ENCODE results near the gene TMC1. TPM values are rescaled to one million over a fixed set of nuclear protein-coding genes. Genes with fewer than 3 reads are reported as not detected.
"Not testable (repeated sequence)": the region's sequence is repeated elsewhere in the genome, so short reads cannot be mapped to it uniquely, and the experiment has no call there.

The TMC1 gene
- total and polyA plus RNA-seq, 5 experiments from 2014 or later, result not detected

DNA sequence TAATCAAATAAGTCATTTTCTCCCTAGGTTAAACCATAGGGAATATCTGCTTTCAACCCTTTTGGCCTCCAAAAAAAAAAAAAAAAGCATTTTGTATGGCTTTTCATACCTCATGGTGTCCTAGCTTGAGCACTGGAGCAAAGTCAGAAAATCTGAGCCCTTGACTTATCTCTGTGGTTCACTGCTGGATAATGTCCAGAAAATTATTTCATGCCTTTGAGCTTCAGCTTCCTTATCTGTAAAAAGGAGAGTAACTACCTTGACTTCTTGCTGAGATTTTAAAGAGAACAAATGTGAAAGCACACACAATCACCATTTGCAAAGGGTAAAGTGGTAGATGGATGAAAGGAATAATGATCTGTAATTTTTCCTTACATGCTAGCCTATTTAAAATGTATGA lies 265.5 kb downstream of the TMC1 start:
- H3K4me3 Mint-ChIP-seq, result no peak overlapping the region
- no peaks in the 10 kb centered on the region for H3K36me3 Mint-ChIP-seq
- no peaks in the 10 kb centered on the region for H3K4me1 Mint-ChIP-seq
- H3K27ac Mint-ChIP-seq, result no peak overlapping the region
- POLR2A ChIA-PET, result no interaction called here
- ATAC-seq, result no peak
- no peak for DNase-seq
- H3K27me3 Mint-ChIP-seq, result peaks cover 0 to 6% (median 0%) of the 10 kb centered on the region in 5 donors
- H3K9me3 Mint-ChIP-seq, result peaks cover 0 to 14% (median 0%) of the 10 kb centered on the region in 9 donors

DNA sequence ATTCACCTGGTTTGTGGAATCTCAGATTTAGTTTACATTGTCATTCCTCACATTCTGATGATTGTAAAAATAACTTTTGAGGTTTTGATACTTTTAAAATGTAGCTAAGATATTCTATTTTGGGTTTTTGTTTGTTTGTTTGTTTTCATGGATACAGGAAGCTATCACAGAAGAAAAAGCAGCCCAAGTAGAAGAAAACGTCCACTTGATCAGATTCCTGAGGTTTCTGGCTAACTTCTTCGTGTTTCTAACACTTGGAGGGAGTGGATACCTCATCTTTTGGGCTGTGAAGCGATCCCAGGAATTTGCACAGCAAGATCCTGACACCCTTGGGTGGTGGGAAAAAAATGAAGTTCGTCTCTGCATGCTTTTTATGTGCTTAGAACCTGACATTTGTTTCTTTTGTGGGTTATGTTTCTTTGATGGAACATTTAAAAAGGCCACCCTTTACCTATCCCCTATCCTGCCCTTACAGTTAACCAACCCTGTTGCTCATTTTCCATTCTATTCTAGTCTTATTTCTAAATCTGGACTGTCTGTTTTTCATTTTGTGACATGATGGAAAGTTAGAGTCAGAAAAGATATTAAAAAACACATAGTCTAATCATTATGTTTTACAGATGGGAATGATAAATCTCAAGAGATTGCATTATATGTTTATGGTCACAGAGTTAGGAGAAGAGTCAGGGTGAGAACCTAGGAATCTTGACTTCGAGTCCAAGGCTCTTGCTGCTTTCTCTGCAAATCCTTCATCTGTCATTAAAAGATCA lies 267.7 kb downstream of the TMC1 start:
- Mint-ChIP-seq H3K27ac (no peak overlapping the region), H3K4me1 (no peaks in the 10 kb centered on the region), H3K27me3 (peaks cover 0 to 8% (median under 1%) of the 10 kb centered on the region in 5 donors), H3K36me3 (no peaks in the 10 kb centered on the region), H3K9me3 (peaks cover 0 to 6% (median 0%) of the 10 kb centered on the region in 9 donors), H3K4me3 (no peak overlapping the region)
- POLR2A ChIA-PET, result no interaction called here
- ATAC-seq (no peak), DNase-seq (no peak)

DNA sequence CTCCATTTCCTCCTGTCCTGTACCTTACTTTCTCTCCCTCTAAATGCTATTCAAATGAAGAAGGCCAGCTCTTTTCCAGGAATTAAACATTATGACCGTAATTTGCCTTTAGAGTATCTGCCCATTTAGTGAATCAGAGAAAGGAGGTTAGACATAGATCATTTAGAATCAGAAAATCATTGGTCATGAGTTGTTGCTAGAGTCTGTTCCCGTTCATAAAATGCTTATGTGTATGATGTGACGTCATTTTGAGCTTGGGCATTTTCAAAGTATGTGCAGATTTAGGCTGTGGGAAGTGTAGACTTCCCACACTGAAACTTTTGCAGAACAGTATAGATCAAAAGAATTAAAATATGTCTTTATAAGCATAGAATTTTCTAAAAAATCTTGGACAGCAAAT lies 268.5 kb downstream of the TMC1 start:
- H3K4me1 Mint-ChIP-seq, result no peaks in the 10 kb centered on the region
- POLR2A ChIA-PET, result no interaction called here
- no peak for DNase-seq
- no peak overlapping the region for H3K4me3 Mint-ChIP-seq
- ATAC-seq, result no peak
- H3K27ac Mint-ChIP-seq, result no peak overlapping the region
- peaks cover 0 to 15% (median 2%) of the 10 kb centered on the region in 5 donors for H3K27me3 Mint-ChIP-seq
- peaks cover 0 to under 1% (median 0%) of the 10 kb centered on the region in 3 donors for H3K36me3 Mint-ChIP-seq
- peaks cover 0 to 6% (median 5%) of the 10 kb centered on the region in 9 donors for H3K9me3 Mint-ChIP-seq

DNA sequence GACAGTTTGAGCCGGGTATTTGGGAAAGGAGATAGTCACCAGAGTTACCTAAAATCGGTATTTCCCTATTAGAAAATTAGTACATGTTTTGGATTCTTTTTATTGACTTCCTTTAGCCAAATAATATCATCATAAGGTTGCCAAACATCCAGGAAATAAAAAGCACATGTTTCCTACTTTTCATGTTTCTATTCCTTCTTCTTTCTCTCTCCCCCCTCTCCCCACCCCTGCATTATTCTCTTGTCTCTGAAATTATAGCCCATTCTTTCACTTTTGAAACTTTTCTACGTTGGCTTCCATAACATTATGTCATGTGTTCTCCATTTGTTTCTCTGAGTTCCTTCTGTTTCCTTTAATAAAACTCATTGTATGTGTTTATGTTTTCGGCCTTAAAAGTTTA lies 269.6 kb downstream of the TMC1 start:
- no peak overlapping the region for H3K4me3 Mint-ChIP-seq
- POLR2A ChIA-PET, result no interaction called here
- peaks cover 0 to 19% (median 6%) of the 10 kb centered on the region in 5 donors for H3K27me3 Mint-ChIP-seq
- no peak for DNase-seq
- ATAC-seq, result no peak
- peaks cover 0 to 7% (median 0%) of the 10 kb centered on the region in 3 donors for H3K36me3 Mint-ChIP-seq
- no peak overlapping the region for H3K27ac Mint-ChIP-seq
- no peaks in the 10 kb centered on the region for H3K4me1 Mint-ChIP-seq
- peaks cover 3 to 16% (median 11%) of the 10 kb centered on the region in 9 donors for H3K9me3 Mint-ChIP-seq

DNA sequence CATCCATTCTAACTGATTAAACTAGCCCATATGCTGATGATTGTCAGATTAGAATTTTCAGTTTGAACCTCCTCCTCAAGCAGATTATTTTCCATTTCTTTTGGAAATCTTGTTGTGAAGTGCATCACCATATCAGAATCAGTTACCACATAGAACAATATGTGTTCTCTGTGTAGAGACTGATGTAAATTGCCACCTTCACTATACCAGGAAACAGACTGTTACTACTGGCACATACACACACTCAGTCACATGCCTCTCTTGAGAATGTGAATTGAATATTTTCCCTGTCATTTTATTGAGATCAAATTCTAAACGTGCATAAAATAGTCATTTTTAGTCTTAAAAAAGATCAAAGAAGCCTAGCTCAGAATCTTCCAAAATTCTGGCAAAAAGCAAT lies 270.0 kb downstream of the TMC1 start:
- Mint-ChIP-seq H3K36me3 (peaks cover 0 to 7% (median 0%) of the 10 kb centered on the region in 3 donors), H3K4me1 (no peaks in the 10 kb centered on the region), H3K4me3 (no peak overlapping the region), H3K27ac (no peak overlapping the region), H3K9me3 (peaks cover 3 to 20% (median 14%) of the 10 kb centered on the region in 9 donors), H3K27me3 (peaks cover 0 to 19% (median 6%) of the 10 kb centered on the region in 5 donors)
- DNase-seq (no peak), ATAC-seq (no peak)
- POLR2A ChIA-PET, result no interaction called here

DNA sequence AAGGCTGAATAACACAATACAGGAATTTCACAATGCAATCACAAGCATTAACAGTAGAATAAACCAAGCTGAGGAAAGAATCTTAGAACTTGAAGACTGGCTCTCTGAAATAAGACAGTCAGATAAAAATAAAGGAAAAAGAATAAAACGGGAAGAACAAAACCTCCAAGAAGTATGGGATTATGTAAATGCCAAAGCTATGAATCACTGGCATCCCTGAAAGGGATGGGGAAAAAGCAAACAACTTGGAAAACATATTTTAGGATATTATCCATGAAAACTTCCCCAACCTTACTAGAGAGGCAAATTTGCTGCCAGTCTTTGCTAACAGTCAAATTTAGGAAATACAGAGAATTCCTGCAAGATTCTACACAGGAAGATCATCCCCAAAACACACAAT lies 273.5 kb downstream of the TMC1 start:
- peaks cover 5 to 39% (median 18%) of the 10 kb centered on the region in 9 donors for H3K9me3 Mint-ChIP-seq
- peaks cover 0 to 7% (median 0%) of the 10 kb centered on the region in 3 donors for H3K36me3 Mint-ChIP-seq
- ATAC-seq, result no peak
- POLR2A ChIA-PET, result no interaction called here
- no peak overlapping the region for H3K27ac Mint-ChIP-seq
- H3K4me1 Mint-ChIP-seq, result no peaks in the 10 kb centered on the region
- DNase-seq, result no peak
- no peak overlapping the region for H3K4me3 Mint-ChIP-seq
- H3K27me3 Mint-ChIP-seq, result peaks cover 0 to 19% (median 6%) of the 10 kb centered on the region in 5 donors

DNA sequence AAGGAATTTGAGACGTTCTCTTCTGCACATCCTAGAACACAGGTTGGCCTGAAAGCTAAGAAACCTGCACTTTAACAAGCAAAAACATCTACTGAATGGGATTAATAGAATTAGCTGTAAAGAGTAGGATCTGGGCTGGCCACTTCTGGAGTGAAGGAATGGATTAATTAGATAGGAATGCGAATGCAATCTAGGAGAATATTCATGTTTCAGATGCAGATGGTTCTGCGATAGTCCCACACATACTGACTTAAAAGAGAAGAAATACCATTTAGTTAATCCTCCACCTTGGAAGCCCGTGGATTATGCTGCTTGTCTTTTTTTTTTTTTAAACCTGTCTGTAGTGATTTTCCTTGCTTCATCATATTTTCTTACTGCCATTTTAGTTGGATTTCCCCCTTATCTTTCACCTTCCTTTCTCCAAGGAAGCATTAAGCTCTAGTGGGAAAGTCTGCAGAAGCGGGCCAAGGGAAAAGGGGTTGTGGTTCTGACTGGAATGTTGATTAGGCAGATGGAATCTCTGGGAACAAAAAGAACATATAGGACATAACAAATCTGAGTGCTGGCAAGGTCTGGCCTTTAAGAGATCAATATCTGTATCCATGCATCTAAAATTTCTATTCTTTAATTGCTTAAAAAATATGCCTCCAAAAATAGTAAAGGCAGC lies 279.1 kb downstream of the TMC1 start:
- no peak for DNase-seq
- ATAC-seq, result no peak
- no peak overlapping the region for H3K27ac Mint-ChIP-seq
- POLR2A ChIA-PET, result no interaction called here
- no peaks in the 10 kb centered on the region for H3K4me1 Mint-ChIP-seq
- no peak overlapping the region for H3K4me3 Mint-ChIP-seq
- peaks cover 0 to under 1% (median 0%) of the 10 kb centered on the region in 3 donors for H3K36me3 Mint-ChIP-seq
- H3K9me3 Mint-ChIP-seq, result peaks cover 3 to 33% (median 13%) of the 10 kb centered on the region in 9 donors
- H3K27me3 Mint-ChIP-seq, result peaks cover 0 to 4% (median under 1%) of the 10 kb centered on the region in 5 donors

DNA sequence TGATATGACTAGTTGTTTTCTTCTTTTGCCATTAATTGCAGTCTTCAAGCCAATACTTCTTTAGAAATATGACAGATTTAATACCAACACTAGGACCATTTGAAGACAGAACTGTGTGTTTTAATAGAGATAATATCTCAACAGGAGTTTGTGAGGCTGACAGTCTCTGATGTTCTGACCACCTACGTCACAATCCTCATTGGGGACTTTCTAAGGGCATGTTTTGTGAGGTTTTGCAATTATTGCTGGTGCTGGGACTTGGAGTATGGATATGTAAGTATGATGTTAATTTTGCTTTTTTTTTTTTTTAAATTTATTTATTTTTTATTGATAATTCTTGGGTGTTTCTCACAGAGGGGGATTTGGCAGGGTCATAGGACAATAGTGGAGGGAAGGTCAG lies 283.8 kb downstream of the TMC1 start:
- POLR2A ChIA-PET, result no interaction called here
- DNase-seq (no peak), ATAC-seq (no peak)
- peaks cover 0 to 9% (median 0%) of the 10 kb centered on the region in 5 donors for H3K27me3 Mint-ChIP-seq
- no peaks in the 10 kb centered on the region for H3K4me1 Mint-ChIP-seq
- peaks cover 0 to 17% (median 3%) of the 10 kb centered on the region in 9 donors for H3K9me3 Mint-ChIP-seq
- H3K36me3 Mint-ChIP-seq, result no peaks in the 10 kb centered on the region
- H3K4me3 Mint-ChIP-seq, result no peak overlapping the region
- H3K27ac Mint-ChIP-seq, result no peak overlapping the region

DNA sequence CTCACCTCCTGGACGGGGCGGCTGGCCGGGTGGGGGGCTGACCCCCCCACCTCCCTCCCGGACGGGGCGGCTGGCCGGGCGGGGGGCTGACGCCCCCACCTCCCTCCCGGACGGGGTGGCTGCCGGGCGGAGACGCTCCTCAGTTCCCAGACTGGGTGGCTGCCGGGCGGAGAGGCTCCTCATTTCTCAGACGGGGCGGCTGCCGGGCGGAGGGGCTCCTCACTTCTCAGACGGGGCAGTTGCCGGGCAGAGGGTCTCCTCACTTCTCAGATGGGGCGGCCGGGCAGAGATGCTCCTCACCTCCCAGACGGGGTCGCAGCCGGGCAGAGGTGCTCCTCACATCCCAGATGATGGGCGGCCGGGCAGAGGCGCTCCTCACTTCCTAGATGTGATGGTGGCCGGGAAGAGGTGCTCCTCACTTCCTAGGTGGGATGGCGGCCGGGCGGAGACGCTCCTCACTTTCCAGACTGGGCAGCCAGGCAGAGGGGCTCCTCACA lies 285.0 kb downstream of the TMC1 start:
- H3K4me1 Mint-ChIP-seq, POLR2A ChIA-PET, H3K27me3 Mint-ChIP-seq, DNase-seq, H3K36me3 Mint-ChIP-seq, H3K4me3 Mint-ChIP-seq, ATAC-seq, H3K27ac Mint-ChIP-seq: not testable (repeated sequence)
- peaks cover 0 to 17% (median 3%) of the 10 kb centered on the region in 9 donors for H3K9me3 Mint-ChIP-seq

DNA sequence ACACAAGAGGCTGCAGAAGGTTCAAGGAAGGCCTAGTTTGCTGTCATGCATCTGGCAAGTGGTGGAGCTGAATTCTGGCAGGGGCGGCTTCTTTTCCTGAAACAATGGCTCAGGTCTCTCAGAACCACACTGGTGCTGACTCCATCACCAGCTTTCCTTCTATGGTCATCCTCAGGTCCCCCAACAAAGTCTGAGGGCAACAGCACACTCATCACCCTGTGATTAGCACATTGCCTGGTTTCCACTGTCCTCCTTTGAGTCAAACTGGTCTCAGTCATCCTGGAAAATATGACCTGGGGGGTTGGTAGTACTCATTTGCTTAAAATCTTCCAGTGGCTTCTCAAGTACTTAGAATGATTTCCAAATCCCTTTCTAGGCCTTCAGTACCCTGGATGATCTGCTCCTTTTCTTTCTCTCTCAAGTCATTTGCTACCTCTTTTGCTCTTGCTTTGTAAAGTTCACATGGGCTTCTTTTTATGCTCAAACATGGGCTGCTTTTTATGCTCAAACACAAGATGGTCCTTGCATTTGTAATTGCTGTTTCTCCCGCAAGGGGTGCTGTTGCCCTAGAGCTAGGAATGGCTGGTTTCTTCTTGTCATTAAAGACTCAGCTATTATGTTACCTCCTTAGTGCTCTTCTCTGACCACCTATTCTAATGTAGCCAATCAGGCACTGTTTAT lies 286.5 kb downstream of the TMC1 start:
- POLR2A ChIA-PET, result no interaction called here
- no peaks in the 10 kb centered on the region for H3K4me1 Mint-ChIP-seq
- H3K27me3 Mint-ChIP-seq, result peaks cover 0 to 9% (median 0%) of the 10 kb centered on the region in 5 donors
- H3K4me3 Mint-ChIP-seq, result no peak overlapping the region
- H3K36me3 Mint-ChIP-seq, result no peaks in the 10 kb centered on the region
- no peak overlapping the region for H3K27ac Mint-ChIP-seq
- H3K9me3 Mint-ChIP-seq, result peaks cover 0 to 11% (median 2%) of the 10 kb centered on the region in 9 donors
- ATAC-seq (no peak), DNase-seq (no peak)

DNA sequence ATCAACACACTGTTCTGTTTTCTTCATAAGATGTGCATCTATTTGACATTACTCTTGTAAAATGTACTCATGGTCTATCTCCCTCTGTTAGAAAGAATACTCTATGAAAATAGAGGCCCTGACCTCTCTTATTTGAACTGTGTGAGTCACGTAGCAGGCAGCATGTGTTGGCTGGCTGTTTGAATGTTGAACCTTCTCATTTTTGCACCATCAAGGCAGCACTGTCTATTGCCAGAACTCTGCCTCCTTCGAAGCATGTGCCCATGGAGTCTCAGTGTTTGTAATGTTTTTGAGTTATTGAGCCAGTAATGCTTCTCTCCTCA lies 287.0 kb downstream of the TMC1 start:
- H3K27me3 Mint-ChIP-seq, result peaks cover 0 to 8% (median 0%) of the 10 kb centered on the region in 5 donors

DNA sequence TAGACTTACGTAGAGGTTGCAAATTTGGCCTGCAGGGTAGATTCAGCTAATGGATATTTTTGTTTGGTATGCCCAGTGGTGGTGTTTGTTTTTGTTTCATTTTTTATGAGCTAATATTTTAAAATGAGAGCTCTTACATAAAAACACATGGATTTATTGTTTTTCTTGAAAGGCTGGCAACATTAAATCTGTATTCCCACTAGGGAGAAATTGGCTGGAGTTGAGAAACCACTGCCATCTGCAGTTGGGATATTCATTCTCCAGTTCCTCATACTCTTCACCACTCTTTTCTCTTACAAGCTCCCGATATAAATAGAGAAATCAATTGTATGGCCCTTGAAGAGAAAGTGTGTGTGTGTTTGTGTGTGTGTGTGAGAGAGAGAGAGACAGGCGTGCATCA lies 288.2 kb downstream of the TMC1 start:
- no peaks in the 10 kb centered on the region for H3K4me1 Mint-ChIP-seq
- peaks cover 0 to 6% (median 0%) of the 10 kb centered on the region in 5 donors for H3K27me3 Mint-ChIP-seq
- DNase-seq, result no peak
- no peak for ATAC-seq
- H3K36me3 Mint-ChIP-seq, result no peaks in the 10 kb centered on the region
- peaks cover 0 to 9% (median 0%) of the 10 kb centered on the region in 9 donors for H3K9me3 Mint-ChIP-seq
- no peak overlapping the region for H3K4me3 Mint-ChIP-seq
- no peak overlapping the region for H3K27ac Mint-ChIP-seq
- POLR2A ChIA-PET, result no interaction called here

More for the DNA sequence above, 287.0 kb downstream of the TMC1 start:
- ATAC-seq (no peak), DNase-seq (no peak)
- H3K4me1 Mint-ChIP-seq, result no peaks in the 10 kb centered on the region
- peaks cover 0 to 9% (median 2%) of the 10 kb centered on the region in 9 donors for H3K9me3 Mint-ChIP-seq
- H3K36me3 Mint-ChIP-seq, result no peaks in the 10 kb centered on the region
- POLR2A ChIA-PET, result no interaction called here
- no peak overlapping the region for H3K4me3 Mint-ChIP-seq
- no peak overlapping the region for H3K27ac Mint-ChIP-seq

All from naive thymus-derived CD8-positive, alpha-beta T cell (primary cell).